ENCODE results near the gene NACA. TPM values are rescaled to one million over a fixed set of nuclear protein-coding genes. Genes with fewer than 3 reads are reported as not detected.

The NACA gene
- total RNA-seq, 3 donors from 2014 or later, result 507 to 753 (median 639) TPM

DNA sequence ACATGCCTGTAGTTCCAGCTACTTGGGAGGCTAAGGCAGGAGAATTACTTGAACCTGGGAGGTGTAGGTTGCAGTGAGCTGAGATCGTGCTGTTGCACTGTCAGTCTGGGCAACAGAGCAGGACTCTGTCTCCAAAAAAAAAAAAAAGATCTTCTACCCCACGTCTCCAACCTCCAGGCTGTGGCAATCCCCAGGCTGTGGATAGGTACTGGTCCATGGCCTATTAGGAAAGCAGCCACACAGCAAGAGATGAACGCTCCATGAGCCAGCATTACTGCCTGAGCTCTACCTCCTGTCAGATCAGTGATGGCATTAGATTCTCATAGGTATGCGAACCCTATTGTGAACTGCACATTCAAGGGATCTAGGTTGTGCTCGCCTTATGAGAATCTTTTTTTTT lies 30.9 kb downstream of the NACA start:
- Histone ChIP-seq H3K4me1 (ENCODE audit: low read depth) (no peaks in the 10 kb centered on the region), H3K4me3 (no peak overlapping the region), H3K9me3 (no peaks in the 10 kb centered on the region), H3K36me3 (ENCODE audit: low read depth) (no peaks in the 10 kb centered on the region)
- ATAC-seq (no peak), DNase-seq (no peak)
- TF ChIP-seq, protein P1, sequence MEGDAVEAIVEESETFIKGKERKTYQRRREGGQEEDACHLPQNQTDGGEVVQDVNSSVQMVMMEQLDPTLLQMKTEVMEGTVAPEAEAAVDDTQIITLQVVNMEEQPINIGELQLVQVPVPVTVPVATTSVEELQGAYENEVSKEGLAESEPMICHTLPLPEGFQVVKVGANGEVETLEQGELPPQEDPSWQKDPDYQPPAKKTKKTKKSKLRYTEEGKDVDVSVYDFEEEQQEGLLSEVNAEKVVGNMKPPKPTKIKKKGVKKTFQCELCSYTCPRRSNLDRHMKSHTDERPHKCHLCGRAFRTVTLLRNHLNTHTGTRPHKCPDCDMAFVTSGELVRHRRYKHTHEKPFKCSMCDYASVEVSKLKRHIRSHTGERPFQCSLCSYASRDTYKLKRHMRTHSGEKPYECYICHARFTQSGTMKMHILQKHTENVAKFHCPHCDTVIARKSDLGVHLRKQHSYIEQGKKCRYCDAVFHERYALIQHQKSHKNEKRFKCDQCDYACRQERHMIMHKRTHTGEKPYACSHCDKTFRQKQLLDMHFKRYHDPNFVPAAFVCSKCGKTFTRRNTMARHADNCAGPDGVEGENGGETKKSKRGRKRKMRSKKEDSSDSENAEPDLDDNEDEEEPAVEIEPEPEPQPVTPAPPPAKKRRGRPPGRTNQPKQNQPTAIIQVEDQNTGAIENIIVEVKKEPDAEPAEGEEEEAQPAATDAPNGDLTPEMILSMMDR (IDR thresholded peaks at IDR 0.05), result no peak
- intact Hi-C loops (cut with DNase I, micrococcal nuclease), result no loop called here

DNA sequence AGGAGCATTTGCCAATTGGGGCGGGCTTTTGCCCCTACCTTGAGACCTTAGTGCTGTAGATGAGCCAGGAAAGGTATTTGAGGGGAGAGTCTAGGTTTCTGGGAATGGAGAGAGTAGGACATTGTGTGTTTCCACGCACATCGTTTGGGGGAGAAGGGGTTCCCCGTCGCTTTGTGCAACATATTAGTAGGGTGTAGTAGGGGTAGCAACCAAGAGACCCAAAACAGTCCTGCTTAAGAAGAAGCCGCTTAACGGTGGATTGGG lies 36.3 kb downstream of the NACA start:
- Histone ChIP-seq H3K36me3 (ENCODE audit: low read depth) (peaks cover 3% of the 10 kb centered on the region), H3K4me1 (ENCODE audit: low read depth) (peaks cover 18% of the 10 kb centered on the region), H3K9me3 (no peaks in the 10 kb centered on the region), H3K4me3 (peak overlapping the region; percentile 2)
- intact Hi-C loops (cut with DNase I, micrococcal nuclease), result loop anchor here in 1 of 2 donors (5.0 kb wide), 1 partner anchor 56 kb away; the partner anchor contains the start of gene BAZ2A
- DNase-seq, result peak in 1 of 3 donors; percentile 67
- TF ChIP-seq, protein P1 (IDR thresholded peaks at IDR 0.05), result no peak
- no peak for ATAC-seq

DNA sequence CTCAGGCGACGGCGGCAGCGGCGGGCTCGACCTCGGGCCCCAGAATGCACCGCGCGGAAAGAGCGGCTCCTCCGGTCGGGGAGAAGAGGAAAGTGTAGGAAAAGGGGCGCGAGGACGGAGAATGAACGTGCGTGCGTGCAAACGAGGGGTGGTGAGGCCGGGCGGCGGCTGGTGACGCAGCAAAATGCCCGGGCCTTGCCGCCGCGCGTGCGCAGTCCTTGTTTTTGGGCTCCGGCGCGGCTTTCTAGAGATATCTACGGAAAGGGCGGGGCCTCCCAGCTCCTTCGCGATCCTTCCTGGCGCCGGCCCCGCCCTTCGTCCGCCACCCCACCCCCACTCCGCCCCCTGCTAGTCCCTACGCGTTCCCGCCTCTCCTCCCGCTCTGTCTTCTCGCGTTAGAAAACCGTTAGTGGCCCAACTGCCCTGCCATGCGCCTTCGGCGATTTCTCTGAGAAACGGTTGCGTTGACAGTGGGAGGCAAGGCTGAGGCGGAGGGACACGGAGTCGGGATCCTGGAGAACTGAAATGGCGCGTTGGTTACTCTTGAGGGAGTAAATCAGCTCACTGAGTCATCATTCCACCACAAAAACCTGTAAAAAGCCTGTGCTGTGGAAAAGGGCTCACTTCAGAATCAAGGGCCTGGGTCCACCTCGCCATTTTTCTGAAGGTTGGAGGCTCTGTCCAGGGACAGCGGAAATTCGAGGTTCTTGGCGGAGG lies 36.8 kb downstream of the NACA start, which contains the start of gene PTGES3:
PTGES3 (minus strand) TSS at position 156 of the 717 bp plus-strand sequence. CDS start 285 bp downstream, outside the sequence.
- ATAC-seq (peak; percentile 91), DNase-seq (peak; percentile 97 to 99 (median 98))
- Histone ChIP-seq H3K4me1 (ENCODE audit: low read depth) (peaks cover 20% of the 10 kb centered on the region), H3K36me3 (ENCODE audit: low read depth) (peaks cover 3% of the 10 kb centered on the region), H3K9me3 (no peaks in the 10 kb centered on the region), H3K4me3 (peak within 1 kb of the TSS; percentile 86)
- TF ChIP-seq, protein P1 (IDR thresholded peaks at IDR 0.05), result no peak
- intact Hi-C loops (cut with DNase I, micrococcal nuclease), result loop anchor here in 1 of 2 donors (5.0 kb wide), 1 partner anchor 56 kb away; the partner anchor contains the start of gene BAZ2A

DNA sequence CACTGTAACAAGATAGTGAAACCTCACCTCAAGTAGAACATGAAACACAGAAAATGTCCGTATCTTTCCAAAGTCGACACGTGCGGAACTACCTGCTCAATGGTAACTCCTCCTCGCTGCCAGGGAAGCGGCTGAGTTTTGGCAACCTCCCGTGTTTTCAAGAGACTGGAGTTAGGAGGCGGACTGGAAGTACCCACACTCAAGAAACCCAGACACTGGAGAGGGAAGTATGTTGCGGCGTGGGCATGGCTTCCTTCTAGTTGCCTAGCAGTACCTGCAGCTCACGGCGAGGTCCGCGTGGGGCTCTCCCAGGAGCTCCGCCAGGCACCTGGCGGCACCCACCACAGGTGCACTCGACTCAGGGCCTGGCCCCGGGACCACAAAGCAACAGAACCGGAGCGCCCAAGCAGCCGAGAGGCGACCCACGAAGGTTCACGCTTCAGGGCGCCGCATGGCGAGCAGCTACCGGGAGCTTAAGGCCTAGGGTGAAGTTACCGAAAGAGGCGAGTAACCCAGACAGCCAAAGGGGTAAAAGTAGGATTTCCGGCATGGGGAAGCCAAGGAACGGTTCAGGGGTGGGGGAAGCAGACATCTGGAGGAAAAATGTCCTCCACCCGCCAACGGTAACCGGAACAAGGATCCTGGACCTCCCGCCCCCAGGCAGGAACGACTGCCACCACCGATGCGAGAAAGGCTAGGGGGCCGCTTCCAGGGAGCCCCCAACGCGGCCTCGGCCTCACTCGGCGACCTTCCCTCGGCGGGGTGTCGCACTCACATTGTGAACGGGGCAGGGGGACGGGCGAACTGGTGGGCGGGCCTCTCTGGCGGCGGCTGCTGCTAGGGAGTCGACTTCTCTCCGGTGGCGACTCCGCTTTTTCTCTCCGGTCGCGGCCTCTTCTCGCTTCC lies 37.6 kb downstream of the NACA start:
- TF ChIP-seq, protein P1 (IDR thresholded peaks at IDR 0.05), result no peak
- Histone ChIP-seq H3K4me1 (ENCODE audit: low read depth) (peaks cover 28% of the 10 kb centered on the region), H3K36me3 (ENCODE audit: low read depth) (peaks cover 3% of the 10 kb centered on the region), H3K9me3 (no peaks in the 10 kb centered on the region), H3K4me3 (peak overlapping the region; percentile 86)
- DNase-seq (peak; percentile 73 to 86 (median 76)), ATAC-seq (peak; percentile 34)
- intact Hi-C loops (cut with DNase I, micrococcal nuclease), result loop anchor here in 1 of 2 donors (5.0 kb wide), 1 partner anchor 55 kb away; the partner anchor contains the start of gene BAZ2A

DNA sequence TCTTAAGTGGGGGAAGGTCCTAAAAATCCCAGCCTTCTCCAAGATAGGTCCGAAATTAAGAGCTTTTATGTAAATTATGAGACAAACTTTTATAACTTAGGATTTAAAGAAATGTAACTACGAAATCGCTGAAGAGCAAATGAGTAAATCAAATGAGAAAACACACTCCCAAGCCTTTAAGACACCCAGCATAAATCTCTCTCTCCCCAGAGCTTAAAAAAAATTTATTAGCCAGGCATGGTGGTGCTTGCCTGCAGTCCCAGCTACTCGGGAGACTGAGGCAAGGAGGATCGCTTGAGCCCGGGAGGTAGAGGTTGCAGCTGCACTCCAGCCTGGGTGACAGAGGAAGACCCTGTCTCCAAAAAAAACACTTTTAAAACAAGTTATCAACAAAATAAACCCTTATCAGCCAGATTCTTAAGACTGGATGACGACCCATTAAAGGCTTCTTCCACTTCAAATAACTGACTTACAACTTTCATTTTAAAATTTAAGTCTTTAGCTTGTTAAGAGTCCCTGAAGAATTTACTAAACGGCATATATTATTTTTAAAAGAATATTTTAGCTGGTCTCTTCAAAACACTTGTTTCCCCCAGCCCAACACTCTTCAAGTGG lies 40.2 kb downstream of the NACA start:
- Histone ChIP-seq H3K9me3 (no peaks in the 10 kb centered on the region), H3K36me3 (ENCODE audit: low read depth) (peaks cover 3% of the 10 kb centered on the region), H3K4me3 (peak overlapping the region; percentile 6), H3K4me1 (ENCODE audit: low read depth) (peaks cover 45% of the 10 kb centered on the region)
- intact Hi-C loops (cut with DNase I, micrococcal nuclease), result loop anchor here in 1 of 2 donors (5.0 kb wide), 1 partner anchor 53 kb away; the partner anchor contains the start of gene BAZ2A
- DNase-seq, result peak in 1 of 3 donors; percentile 28
- TF ChIP-seq, protein P1 (IDR thresholded peaks at IDR 0.05), result no peak
- ATAC-seq, result no peak
